ENCODE results near the gene PDE3B.
"Not testable (repeated sequence)": the region's sequence is repeated elsewhere in the genome, so short reads cannot be mapped to it uniquely, and the experiment has no call there.

PDE3B gene

DNA sequence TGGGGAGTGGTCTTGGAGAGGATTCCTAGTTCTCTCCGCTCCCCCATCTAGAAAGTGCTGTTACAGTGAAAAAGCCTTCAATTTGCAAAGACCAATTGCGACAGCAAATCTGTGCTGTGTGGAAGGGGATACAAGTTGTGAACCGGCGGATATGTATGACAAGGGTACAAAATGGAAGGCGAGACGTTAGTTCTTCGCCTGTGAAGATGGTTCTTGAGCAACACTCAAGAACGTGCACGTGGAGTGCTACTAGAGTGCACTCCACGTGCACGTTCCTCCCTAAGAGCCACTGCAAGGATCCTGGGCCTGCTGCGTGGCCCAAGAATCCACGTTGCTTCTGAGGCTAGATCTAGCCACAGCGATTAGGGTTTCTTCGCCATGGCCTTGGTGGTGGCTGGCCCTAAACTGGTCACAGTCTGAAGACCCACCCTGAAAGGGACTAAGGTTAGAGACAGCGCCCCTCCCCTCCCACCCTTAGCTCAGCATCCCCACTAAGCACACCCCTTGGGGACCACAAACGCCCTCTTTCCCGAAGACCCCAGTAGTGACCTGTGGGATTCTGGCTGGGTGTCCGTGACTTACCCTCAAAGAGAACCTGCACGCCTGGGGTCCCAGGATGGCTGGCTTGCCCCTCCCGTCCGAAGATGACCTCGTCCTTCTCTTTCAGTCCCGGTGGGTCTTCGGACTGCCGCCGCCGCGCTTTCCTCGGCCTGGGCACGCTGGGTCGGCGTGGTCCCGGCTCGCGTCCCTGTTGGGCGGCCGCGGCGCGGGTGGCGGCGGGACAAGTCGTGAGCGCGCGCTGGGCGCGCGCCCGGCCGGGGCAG lies 519 bp upstream of the PDE3B start:
- no peaks in the 10 kb centered on the region for H3K9me3 ChIP-seq (replicated peaks; ENCODE audit: low read length)
- peak overlapping the region; percentile 99 for H3K4me2 ChIP-seq (ENCODE audit: low read length)
- H3K9ac ChIP-seq (ENCODE audit: low read depth, low read length): peak overlapping the region; percentile 63
- peaks cover 10% of the 10 kb centered on the region for H3K4me1 ChIP-seq (ENCODE audit: control insufficient read depth, insufficient read depth, low read length)
- H3K4me3 ChIP-seq (ENCODE audit: low read length): peak overlapping the region; percentile 84
- peaks cover 33% of the 10 kb centered on the region for H3K27me3 ChIP-seq (ENCODE audit: control insufficient read depth, insufficient read depth, low read length)
- H3K36me3 ChIP-seq (ENCODE audit: insufficient read depth, low read length): no peaks in the 10 kb centered on the region

GRCh38 chr11:14644226-14645014 lies 816 bp downstream of the PDE3B start:
- peaks cover 38% of the 10 kb centered on the region for H3K27me3 ChIP-seq (ENCODE audit: control insufficient read depth, insufficient read depth, low read length)
- H3K4me1 ChIP-seq (ENCODE audit: control insufficient read depth, insufficient read depth, low read length): peaks cover 10% of the 10 kb centered on the region

GRCh38 chr11:14645015-14645912 lies 1.7 kb downstream of the PDE3B start:
- Histone ChIP-seq H3K27me3 (ENCODE audit: control insufficient read depth, insufficient read depth, low read length) (peaks cover 41% of the 10 kb centered on the region), H3K36me3 (ENCODE audit: insufficient read depth, low read length) (no peaks in the 10 kb centered on the region), H3K4me1 (ENCODE audit: control insufficient read depth, insufficient read depth, low read length) (peaks cover 10% of the 10 kb centered on the region), H3K4me3 (ENCODE audit: low read length) (peak overlapping the region; percentile 84), H3K9me3 (replicated peaks; ENCODE audit: low read length) (no peaks in the 10 kb centered on the region), H3K9ac (ENCODE audit: low read depth, low read length) (no peak overlapping the region), H3K4me2 (ENCODE audit: low read length) (peak overlapping the region; percentile 99)

More at GRCh38 chr11:14644226-14645014, 816 bp downstream of the PDE3B start:
- Histone ChIP-seq H3K4me3 (ENCODE audit: low read length) (peak overlapping the region; percentile 84), H3K4me2 (ENCODE audit: low read length) (peak overlapping the region; percentile 99), H3K36me3 (ENCODE audit: insufficient read depth, low read length) (no peaks in the 10 kb centered on the region), H3K9ac (ENCODE audit: low read depth, low read length) (peak overlapping the region; percentile 63), H3K9me3 (replicated peaks; ENCODE audit: low read length) (no peaks in the 10 kb centered on the region)

DNA sequence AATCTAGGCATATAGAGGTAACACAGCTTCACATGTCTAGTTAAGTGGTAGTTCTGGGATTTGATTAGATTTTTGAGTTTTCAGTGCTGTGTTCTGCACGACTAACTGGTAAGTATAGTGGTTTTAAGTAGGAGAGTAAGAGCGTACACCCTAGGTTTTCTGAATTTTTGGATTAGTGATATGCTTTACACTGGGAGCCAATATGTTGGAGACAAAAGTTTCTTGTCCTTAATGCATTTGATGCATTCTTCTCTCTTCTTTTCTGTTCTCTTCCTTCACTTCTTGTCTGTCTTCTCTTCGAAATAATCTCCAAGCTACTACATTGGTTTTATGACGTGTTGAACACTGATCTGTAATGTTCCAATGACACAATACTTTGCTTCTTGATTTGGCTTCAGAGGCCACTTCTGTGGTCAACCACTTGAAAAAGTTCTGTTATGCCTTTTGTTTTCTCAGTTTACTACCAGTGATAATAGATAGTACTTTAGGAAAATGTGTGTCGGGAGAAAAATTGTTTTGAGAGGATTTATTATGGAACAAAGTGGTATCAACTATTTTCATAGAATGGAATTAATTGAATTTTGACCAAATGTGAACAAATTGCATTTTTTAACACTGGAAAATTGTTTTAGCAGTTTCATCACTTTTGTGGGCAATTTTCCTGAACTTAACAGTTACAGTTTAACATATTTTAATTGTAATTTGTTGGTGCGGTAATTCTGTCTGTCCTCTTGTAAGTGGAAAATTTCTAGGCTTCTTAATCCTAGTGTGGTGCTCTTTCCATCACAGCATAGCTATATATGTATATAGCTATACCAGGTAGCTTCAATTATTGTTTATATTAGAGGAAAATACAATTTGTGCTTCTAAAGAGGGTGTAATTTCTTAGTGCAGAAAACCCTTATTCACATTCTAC lies 2.6 kb downstream of the PDE3B start:
- no peaks in the 10 kb centered on the region for H3K9me3 ChIP-seq (replicated peaks; ENCODE audit: low read length)
- H3K4me3 ChIP-seq (ENCODE audit: low read length): no peak overlapping the region
- H3K36me3 ChIP-seq (ENCODE audit: insufficient read depth, low read length): no peaks in the 10 kb centered on the region
- peaks cover 40% of the 10 kb centered on the region for H3K27me3 ChIP-seq (ENCODE audit: control insufficient read depth, insufficient read depth, low read length)
- H3K9ac ChIP-seq (ENCODE audit: low read depth, low read length): no peak overlapping the region
- no peak overlapping the region for H3K4me2 ChIP-seq (ENCODE audit: low read length)
- peaks cover 10% of the 10 kb centered on the region for H3K4me1 ChIP-seq (ENCODE audit: control insufficient read depth, insufficient read depth, low read length)

DNA sequence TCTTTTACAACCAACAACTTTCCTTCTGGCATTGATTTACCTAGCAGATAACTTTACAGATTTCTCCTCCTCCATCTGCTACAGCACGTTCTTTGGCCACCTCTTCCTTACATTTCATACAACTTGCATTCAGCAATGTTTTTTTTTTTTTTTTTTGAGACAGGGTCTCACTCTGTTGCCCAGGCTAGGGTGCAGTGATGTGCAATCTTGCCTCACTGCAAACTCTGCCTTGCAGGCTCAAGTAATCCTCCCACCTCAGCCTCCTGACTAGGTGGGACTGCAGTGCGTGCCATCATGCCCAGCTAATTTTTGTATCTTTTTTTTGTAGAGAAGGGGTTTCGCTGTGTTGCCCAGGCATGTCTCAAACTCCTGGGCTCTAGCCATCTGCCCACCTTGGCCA lies 6.5 kb downstream of the PDE3B start:
- Histone ChIP-seq H3K4me3 (ENCODE audit: low read length) (no peak overlapping the region), H3K4me1 (ENCODE audit: control insufficient read depth, insufficient read depth, low read length) (peaks cover under 1% of the 10 kb centered on the region), H3K9me3 (replicated peaks; ENCODE audit: low read length) (no peaks in the 10 kb centered on the region), H3K9ac (ENCODE audit: low read depth, low read length) (no peak overlapping the region), H3K36me3 (ENCODE audit: insufficient read depth, low read length) (no peaks in the 10 kb centered on the region), H3K4me2 (ENCODE audit: low read length) (no peak overlapping the region), H3K27me3 (ENCODE audit: control insufficient read depth, insufficient read depth, low read length) (peaks cover 29% of the 10 kb centered on the region)

- H3K4me1 ChIP-seq (ENCODE audit: control insufficient read depth, insufficient read depth, low read length): no peaks in the 10 kb centered on the region
- no peaks in the 10 kb centered on the region for H3K36me3 ChIP-seq (ENCODE audit: insufficient read depth, low read length)
- H3K27me3 ChIP-seq (ENCODE audit: control insufficient read depth, insufficient read depth, low read length): peaks cover 13% of the 10 kb centered on the region
- no peak overlapping the region for H3K4me3 ChIP-seq (ENCODE audit: low read length)
- no peaks in the 10 kb centered on the region for H3K9me3 ChIP-seq (replicated peaks; ENCODE audit: low read length)
- no peak overlapping the region for H3K9ac ChIP-seq (ENCODE audit: low read depth, low read length)
- no peak overlapping the region for H3K4me2 ChIP-seq (ENCODE audit: low read length)
Measured at GRCh38 chr11:14653090-14653489, 9.5 kb downstream of the PDE3B start.

- H3K4me3 ChIP-seq (ENCODE audit: low read length): no peak overlapping the region
- no peaks in the 10 kb centered on the region for H3K36me3 ChIP-seq (ENCODE audit: insufficient read depth, low read length)
- no peak overlapping the region for H3K9ac ChIP-seq (ENCODE audit: low read depth, low read length)
- no peak overlapping the region for H3K4me2 ChIP-seq (ENCODE audit: low read length)
- no peaks in the 10 kb centered on the region for H3K4me1 ChIP-seq (ENCODE audit: control insufficient read depth, insufficient read depth, low read length)
- H3K27me3 ChIP-seq (ENCODE audit: control insufficient read depth, insufficient read depth, low read length): peaks cover 4% of the 10 kb centered on the region
- H3K9me3 ChIP-seq (replicated peaks; ENCODE audit: low read length): no peaks in the 10 kb centered on the region
Measured at GRCh38 chr11:14655435-14655834, 11.8 kb downstream of the PDE3B start.

GRCh38 chr11:14656536-14657457 lies 13.2 kb downstream of the PDE3B start:
- Histone ChIP-seq H3K9me3 (replicated peaks; ENCODE audit: low read length) (no peaks in the 10 kb centered on the region), H3K4me3 (ENCODE audit: low read length) (no peak overlapping the region), H3K4me2 (ENCODE audit: low read length) (no peak overlapping the region), H3K27me3 (ENCODE audit: control insufficient read depth, insufficient read depth, low read length) (peaks cover 4% of the 10 kb centered on the region), H3K36me3 (ENCODE audit: insufficient read depth, low read length) (no peaks in the 10 kb centered on the region), H3K9ac (ENCODE audit: low read depth, low read length) (no peak overlapping the region), H3K4me1 (ENCODE audit: control insufficient read depth, insufficient read depth, low read length) (no peaks in the 10 kb centered on the region)

DNA sequence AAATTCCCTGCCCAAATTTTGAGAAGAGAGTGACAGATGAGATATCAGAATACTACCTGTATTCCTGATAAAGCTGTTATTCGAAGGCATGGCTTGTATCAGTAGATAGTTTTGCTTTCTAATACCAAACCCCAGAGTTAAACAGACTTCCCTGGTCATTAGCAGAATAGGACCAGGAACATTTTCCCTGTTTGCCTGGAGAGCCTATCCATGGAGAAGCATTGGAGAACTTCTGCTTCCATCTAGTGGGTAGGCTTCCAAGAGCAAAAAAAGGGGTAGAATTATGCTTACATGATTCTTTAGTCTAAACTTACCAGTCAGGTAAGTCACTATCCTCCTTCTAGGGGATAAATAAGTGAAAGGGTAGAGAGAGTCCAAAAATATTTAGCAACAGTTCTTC lies 14.2 kb downstream of the PDE3B start:
- Histone ChIP-seq H3K4me1 (ENCODE audit: control insufficient read depth, insufficient read depth, low read length) (no peaks in the 10 kb centered on the region), H3K9ac (ENCODE audit: low read depth, low read length) (no peak overlapping the region), H3K4me3 (ENCODE audit: low read length) (no peak overlapping the region), H3K27me3 (ENCODE audit: control insufficient read depth, insufficient read depth, low read length) (peaks cover 4% of the 10 kb centered on the region), H3K36me3 (ENCODE audit: insufficient read depth, low read length) (no peaks in the 10 kb centered on the region), H3K4me2 (ENCODE audit: low read length) (no peak overlapping the region), H3K9me3 (replicated peaks; ENCODE audit: low read length) (no peaks in the 10 kb centered on the region)

DNA sequence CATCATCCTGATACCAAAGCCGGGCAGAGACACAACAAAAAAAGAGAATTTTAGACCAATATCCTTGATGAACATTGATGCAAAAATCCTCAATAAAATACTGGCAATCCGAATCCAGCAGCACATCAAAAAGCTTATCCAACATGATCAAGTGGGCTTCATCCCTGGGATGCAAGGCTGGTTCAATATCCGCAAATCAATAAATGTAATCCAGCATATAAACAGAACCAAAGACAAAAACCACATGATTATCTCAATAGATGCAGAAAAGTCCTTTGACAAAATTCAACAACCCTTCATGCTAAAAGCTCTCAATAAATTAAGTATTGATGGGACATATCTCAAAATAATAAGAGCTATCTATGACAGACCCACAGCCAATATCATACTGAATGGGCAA lies 21.3 kb downstream of the PDE3B start:
- H3K9ac ChIP-seq (ENCODE audit: low read depth, low read length); H3K4me3 ChIP-seq (ENCODE audit: low read length); H3K36me3 ChIP-seq (ENCODE audit: insufficient read depth, low read length); H3K27me3 ChIP-seq (ENCODE audit: control insufficient read depth, insufficient read depth, low read length); H3K4me1 ChIP-seq (ENCODE audit: control insufficient read depth, insufficient read depth, low read length); H3K4me2 ChIP-seq (ENCODE audit: low read length); H3K9me3 ChIP-seq (replicated peaks; ENCODE audit: low read length): not testable (repeated sequence)
